GM12878 (cell line): ENCODE results near the gene GPR31. TPM values are rescaled to one million over a fixed set of nuclear protein-coding genes. Genes with fewer than 3 reads are reported as not detected.

Source experiments
- ATF7 ChIP-seq: fragments of 450-650 bp; IDR thresholded peaks from 2 replicates; pipeline ENCODE4 v1.6.1; 2016; ENCODE audit warnings: low read depth, mild to moderate bottlenecking
- BCL11A ChIP-seq: IDR thresholded peaks from 2 replicates; pipeline ENCODE4 v1.6.1; 2011; ENCODE audit warnings: low read depth, low read length
- CREM ChIP-seq: IDR thresholded peaks from 2 replicates; pipeline ENCODE4 v1.6.1; 2014; ENCODE audit warnings: antibody characterized with exemption, low read depth
- EP300 ChIP-seq, 2 experiments: fragments of 150-350 bp in 1 of 2; IDR thresholded peaks; 2 replicates each; pipeline ENCODE4 v1.6.1; 2011 to 2012; ENCODE audit warnings: low read depth in 2 of 2, low read length in 2 of 2, borderline replicate concordance in 1 of 2, improper control_type of control experiment in 1 of 2, inconsistent platforms in 1 of 2; ENCODE audit not compliant: control insufficient read depth in 1 of 2
- IKZF1 ChIP-seq: fragments of 450-650 bp; conservative IDR thresholded peaks from 2 replicates; pipeline ENCODE4 v1.6.1; 2017; ENCODE audit warnings: antibody characterized with exemption, mild to moderate bottlenecking
- IKZF2 ChIP-seq, 2 experiments: fragments of 450-650 bp; IDR thresholded peaks; 2 replicates each; pipeline ENCODE4 v1.6.1; 2017; ENCODE audit warnings: mild to moderate bottlenecking in 2 of 2, moderate library complexity in 2 of 2
- KLF5 ChIP-seq: fragments of 450-650 bp; IDR thresholded peaks from 2 replicates; pipeline ENCODE4 v1.6.1; 2014; ENCODE audit warnings: mild to moderate bottlenecking; ENCODE audit not compliant: partially characterized antibody
- MTA2 ChIP-seq: fragments of 450-650 bp; IDR thresholded peaks from 2 replicates; pipeline ENCODE4 v1.6.1; 2016; ENCODE audit warnings: low read depth, mild to moderate bottlenecking, moderate library complexity
- NR2F1 ChIP-seq: fragments of 450-650 bp; conservative IDR thresholded peaks from 2 replicates; pipeline ENCODE4 v1.6.1; 2017; ENCODE audit warnings: mild to moderate bottlenecking
- PML ChIP-seq: IDR thresholded peaks from 2 replicates; pipeline ENCODE4 v1.6.1; 2012; ENCODE audit warnings: low read length, inconsistent platforms
- POLR2A ChIP-seq: IDR thresholded peaks from 2 replicates; pipeline ENCODE4 v1.6.1; 2011; ENCODE audit warnings: low read depth, mild to moderate bottlenecking, low read length
- POLR2AphosphoS5 ChIP-seq: IDR thresholded peaks from 2 replicates; pipeline ENCODE4 v1.6.1; 2011; ENCODE audit warnings: mild to moderate bottlenecking, low read length, inconsistent platforms
- SMAD1 ChIP-seq: fragments of 450-650 bp; IDR thresholded peaks from 2 replicates; pipeline ENCODE4 v1.6.1; 2018; ENCODE audit warnings: mild to moderate bottlenecking, low read depth; ENCODE audit not compliant: partially characterized antibody
- SRF ChIP-seq, 2 experiments: IDR thresholded peaks; 2 replicates each; pipeline ENCODE4 v1.6.1; 2011; ENCODE audit warnings: low read depth in 2 of 2, low read length in 2 of 2, mild to moderate bottlenecking in 1 of 2, moderate library complexity in 1 of 2
- TAF1 ChIP-seq: IDR thresholded peaks from 2 replicates; pipeline ENCODE4 v1.6.1; 2011; ENCODE audit warnings: mild to moderate bottlenecking, low read depth, low read length, borderline replicate concordance
- TCF12 ChIP-seq: IDR thresholded peaks from 2 replicates; pipeline ENCODE4 v1.6.1; 2011; ENCODE audit warnings: low read depth, mild to moderate bottlenecking, low read length
- YY1 ChIP-seq: IDR thresholded peaks from 2 replicates; pipeline ENCODE4 v1.6.1; 2011; ENCODE audit warnings: low read depth, mild to moderate bottlenecking, low read length
- ZNF207 ChIP-seq: fragments of 450-650 bp; IDR thresholded peaks from 2 replicates; pipeline ENCODE4 v1.6.1; 2014; ENCODE audit warnings: antibody characterized with exemption, mild to moderate bottlenecking, borderline replicate concordance
- polyA plus RNA-seq, 11 experiments: library from polyadenylated mRNA; depleted of rRNA in 4 of 11; unstranded in 6 of 11; stranded (reverse) in 5 of 11; fragments of >200 nt; fragmentation: Nextera tagmentation in 4 of 11; fragmentation: Illumina TruSeq in 1 of 11; extraction: Ambion mirVana in 4 of 11; extraction: Trizol in 1 of 11; gene quantifications; 1 replicate in 1 of 11; 2 replicates in 10 of 11; pipeline versions ENCODE4 v1.2.1 to v1.2.3, GENCODE V29; 2011 to 2016; ENCODE audit warnings: inconsistent platforms in 2 of 11, missing spikeins in 2 of 11, low read depth in 1 of 11
- total RNA-seq, 4 experiments: library from RNA; depleted of rRNA in 3 of 4; stranded (reverse); fragments of >200 nt in 3 of 4; fragmentation: Illumina TruSeq in 1 of 4; extraction: Trizol in 1 of 4; gene quantifications; 2 replicates each; pipeline versions ENCODE4 v1.2.1 to v1.2.3, GENCODE V29; 2013 to 2021
- TF ChIP-seq, protein P1 (sequence below): fragments of 450-650 bp; IDR thresholded peaks from 2 replicates; pipeline ENCODE4 v1.6.1; 2017; ENCODE audit warnings: mild to moderate bottlenecking, low read depth, inconsistent platforms; ENCODE audit not compliant: poor library complexity, severe bottlenecking
- TF ChIP-seq, protein P2 (sequence below): IDR thresholded peaks from 2 replicates; pipeline ENCODE4 v1.6.1; 2012; ENCODE audit warnings: low read depth, low read length, improper control_type of control experiment
- TF ChIP-seq, protein P3 (sequence below): IDR thresholded peaks from 2 replicates; pipeline ENCODE4 v1.6.1; 2012; ENCODE audit warnings: low read length, inconsistent platforms
- TF ChIP-seq, protein P4 (sequence below): IDR thresholded peaks from 2 replicates; pipeline ENCODE4 v1.6.1; 2011; ENCODE audit warnings: borderline replicate concordance, low read depth, mild to moderate bottlenecking, moderate library complexity, mixed read lengths, low read length; ENCODE audit not compliant: insufficient read depth; ENCODE audit errors: extremely low read length
- TF ChIP-seq, protein P5 (sequence below): fragments of 450-650 bp; IDR thresholded peaks from 2 replicates; pipeline ENCODE4 v1.6.1; 2017; ENCODE audit warnings: mild to moderate bottlenecking
- TF ChIP-seq, protein P6 (sequence below): IDR thresholded peaks from 2 replicates; pipeline ENCODE4 v1.6.1; 2012; ENCODE audit warnings: low read depth, low read length, improper control_type of control experiment

The GPR31 gene
- total and polyA plus RNA-seq, 10 of the 15 experiments (the other 5 are each of a cell fraction or from before 2014, with no cell fraction given): not detected

DNA sequence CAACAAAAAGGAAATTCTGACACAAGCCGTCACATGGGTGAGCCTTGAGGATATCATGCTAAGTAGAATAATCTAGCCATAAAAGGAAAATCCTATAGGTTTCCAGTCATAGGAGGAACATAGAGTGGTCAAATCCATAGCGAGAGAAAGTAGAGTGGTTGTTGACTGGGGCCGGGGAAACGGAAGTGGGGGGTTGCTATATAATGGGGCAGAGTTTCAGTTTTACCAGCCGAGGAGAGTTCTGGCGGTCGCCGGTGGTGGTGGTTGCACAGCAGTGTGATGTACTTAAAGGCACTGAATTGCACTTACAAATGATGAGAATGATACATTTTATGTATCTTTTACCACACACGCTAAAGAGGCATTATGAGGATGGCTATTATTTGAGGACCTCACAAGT is 4.9 kb downstream of the GPR31 start (continued):
- TF ChIP-seq YY1 (no peak), PML (0 out of 2 replicates have a peak, but pooled peaks have one; percentile 47), IKZF2 (IDR thresholded peaks at IDR 0.05) (peak; percentile 73 to 80), SRF (IDR thresholded peaks at IDR 0.05; ENCODE audit: low read depth in 2 of 2, low read length in 2 of 2) (peak; percentile 19 to 88; a peak in 2 of 4 replicates), BCL11A (peak; percentile 87), KLF5 (peak; percentile 32), CREM (peak; percentile 53; the same call in 1 of the 2 replicates), NR2F1 (no peak), ATF7 (peak; percentile 45), POLR2A (no peak), SMAD1 (peak; percentile 22), EP300 (IDR thresholded peaks at IDR 0.05; ENCODE audit: borderline replicate concordance in 1 of 2, control insufficient read depth in 1 of 2, low read depth in 2 of 2, low read length in 2 of 2) (peak; percentile 71 to 81; a peak in 3 of 4 replicates), POLR2AphosphoS5 (peak; percentile 78), MTA2 (peak; percentile 60), IKZF1 (peak; percentile 75), ZNF207 (no peak), TAF1 (0 out of 2 replicates have a peak, but pooled peaks have one; percentile 27), TCF12 (peak; percentile 51; the same call in 1 of the 2 replicates)
- TF ChIP-seq, protein P1, sequence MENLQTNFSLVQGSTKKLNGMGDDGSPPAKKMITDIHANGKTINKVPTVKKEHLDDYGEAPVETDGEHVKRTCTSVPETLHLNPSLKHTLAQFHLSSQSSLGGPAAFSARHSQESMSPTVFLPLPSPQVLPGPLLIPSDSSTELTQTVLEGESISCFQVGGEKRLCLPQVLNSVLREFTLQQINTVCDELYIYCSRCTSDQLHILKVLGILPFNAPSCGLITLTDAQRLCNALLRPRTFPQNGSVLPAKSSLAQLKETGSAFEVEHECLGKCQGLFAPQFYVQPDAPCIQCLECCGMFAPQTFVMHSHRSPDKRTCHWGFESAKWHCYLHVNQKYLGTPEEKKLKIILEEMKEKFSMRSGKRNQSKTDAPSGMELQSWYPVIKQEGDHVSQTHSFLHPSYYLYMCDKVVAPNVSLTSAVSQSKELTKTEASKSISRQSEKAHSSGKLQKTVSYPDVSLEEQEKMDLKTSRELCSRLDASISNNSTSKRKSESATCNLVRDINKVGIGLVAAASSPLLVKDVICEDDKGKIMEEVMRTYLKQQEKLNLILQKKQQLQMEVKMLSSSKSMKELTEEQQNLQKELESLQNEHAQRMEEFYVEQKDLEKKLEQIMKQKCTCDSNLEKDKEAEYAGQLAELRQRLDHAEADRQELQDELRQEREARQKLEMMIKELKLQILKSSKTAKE: peak; percentile 69
- TF ChIP-seq, protein P2, sequence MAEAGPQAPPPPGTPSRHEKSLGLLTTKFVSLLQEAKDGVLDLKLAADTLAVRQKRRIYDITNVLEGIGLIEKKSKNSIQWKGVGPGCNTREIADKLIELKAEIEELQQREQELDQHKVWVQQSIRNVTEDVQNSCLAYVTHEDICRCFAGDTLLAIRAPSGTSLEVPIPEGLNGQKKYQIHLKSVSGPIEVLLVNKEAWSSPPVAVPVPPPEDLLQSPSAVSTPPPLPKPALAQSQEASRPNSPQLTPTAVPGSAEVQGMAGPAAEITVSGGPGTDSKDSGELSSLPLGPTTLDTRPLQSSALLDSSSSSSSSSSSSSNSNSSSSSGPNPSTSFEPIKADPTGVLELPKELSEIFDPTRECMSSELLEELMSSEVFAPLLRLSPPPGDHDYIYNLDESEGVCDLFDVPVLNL: no peak
- TF ChIP-seq, protein P3, sequence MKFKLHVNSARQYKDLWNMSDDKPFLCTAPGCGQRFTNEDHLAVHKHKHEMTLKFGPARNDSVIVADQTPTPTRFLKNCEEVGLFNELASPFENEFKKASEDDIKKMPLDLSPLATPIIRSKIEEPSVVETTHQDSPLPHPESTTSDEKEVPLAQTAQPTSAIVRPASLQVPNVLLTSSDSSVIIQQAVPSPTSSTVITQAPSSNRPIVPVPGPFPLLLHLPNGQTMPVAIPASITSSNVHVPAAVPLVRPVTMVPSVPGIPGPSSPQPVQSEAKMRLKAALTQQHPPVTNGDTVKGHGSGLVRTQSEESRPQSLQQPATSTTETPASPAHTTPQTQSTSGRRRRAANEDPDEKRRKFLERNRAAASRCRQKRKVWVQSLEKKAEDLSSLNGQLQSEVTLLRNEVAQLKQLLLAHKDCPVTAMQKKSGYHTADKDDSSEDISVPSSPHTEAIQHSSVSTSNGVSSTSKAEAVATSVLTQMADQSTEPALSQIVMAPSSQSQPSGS: peak; percentile 38; the same call in 1 of the 2 replicates
- TF ChIP-seq, protein P4, sequence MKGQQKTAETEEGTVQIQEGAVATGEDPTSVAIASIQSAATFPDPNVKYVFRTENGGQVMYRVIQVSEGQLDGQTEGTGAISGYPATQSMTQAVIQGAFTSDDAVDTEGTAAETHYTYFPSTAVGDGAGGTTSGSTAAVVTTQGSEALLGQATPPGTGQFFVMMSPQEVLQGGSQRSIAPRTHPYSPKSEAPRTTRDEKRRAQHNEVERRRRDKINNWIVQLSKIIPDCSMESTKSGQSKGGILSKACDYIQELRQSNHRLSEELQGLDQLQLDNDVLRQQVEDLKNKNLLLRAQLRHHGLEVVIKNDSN: no peak
- TF ChIP-seq, protein P5, sequence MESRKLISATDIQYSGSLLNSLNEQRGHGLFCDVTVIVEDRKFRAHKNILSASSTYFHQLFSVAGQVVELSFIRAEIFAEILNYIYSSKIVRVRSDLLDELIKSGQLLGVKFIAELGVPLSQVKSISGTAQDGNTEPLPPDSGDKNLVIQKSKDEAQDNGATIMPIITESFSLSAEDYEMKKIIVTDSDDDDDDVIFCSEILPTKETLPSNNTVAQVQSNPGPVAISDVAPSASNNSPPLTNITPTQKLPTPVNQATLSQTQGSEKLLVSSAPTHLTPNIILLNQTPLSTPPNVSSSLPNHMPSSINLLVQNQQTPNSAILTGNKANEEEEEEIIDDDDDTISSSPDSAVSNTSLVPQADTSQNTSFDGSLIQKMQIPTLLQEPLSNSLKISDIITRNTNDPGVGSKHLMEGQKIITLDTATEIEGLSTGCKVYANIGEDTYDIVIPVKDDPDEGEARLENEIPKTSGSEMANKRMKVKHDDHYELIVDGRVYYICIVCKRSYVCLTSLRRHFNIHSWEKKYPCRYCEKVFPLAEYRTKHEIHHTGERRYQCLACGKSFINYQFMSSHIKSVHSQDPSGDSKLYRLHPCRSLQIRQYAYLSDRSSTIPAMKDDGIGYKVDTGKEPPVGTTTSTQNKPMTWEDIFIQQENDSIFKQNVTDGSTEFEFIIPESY: no peak
- TF ChIP-seq, protein P6, sequence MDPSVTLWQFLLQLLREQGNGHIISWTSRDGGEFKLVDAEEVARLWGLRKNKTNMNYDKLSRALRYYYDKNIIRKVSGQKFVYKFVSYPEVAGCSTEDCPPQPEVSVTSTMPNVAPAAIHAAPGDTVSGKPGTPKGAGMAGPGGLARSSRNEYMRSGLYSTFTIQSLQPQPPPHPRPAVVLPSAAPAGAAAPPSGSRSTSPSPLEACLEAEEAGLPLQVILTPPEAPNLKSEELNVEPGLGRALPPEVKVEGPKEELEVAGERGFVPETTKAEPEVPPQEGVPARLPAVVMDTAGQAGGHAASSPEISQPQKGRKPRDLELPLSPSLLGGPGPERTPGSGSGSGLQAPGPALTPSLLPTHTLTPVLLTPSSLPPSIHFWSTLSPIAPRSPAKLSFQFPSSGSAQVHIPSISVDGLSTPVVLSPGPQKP: peak; percentile 55; the same call in 1 of the 2 replicates
